ENCODE measurements around the gene SYDE2.

The SYDE2 gene

DNA sequence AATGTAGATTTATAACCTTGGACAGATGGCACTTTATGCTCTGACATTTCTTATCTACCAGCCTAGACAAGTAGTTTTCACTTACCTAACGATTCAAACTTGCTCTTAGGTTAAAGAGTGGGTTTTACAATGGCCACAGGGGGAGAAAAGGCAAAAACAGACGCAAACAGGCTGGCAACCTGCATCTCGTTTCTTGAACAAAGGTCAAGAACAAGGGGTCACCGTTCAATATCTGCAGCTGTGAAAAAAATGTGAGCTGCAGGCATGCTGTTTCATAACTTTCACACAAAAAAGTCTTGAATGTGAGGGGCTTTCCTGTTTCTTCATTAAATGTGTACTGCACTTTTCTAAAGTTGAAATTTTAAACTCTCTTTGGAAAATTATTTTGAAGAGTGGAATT, 49.4 kb downstream of the SYDE2 start:
- TF ChIP-seq TEAD4 (IDR thresholded peaks at IDR 0.05): no peak
- TF ChIP-seq TCF12 (IDR thresholded peaks at IDR 0.05; ENCODE audit: low read depth): no peak
- TF ChIP-seq YY1 (IDR thresholded peaks at IDR 0.05; ENCODE audit: low read depth): no peak
- TF ChIP-seq NFIC (IDR thresholded peaks at IDR 0.05): no peak
- no peak for TF ChIP-seq CEBPB (IDR thresholded peaks at IDR 0.05)
- no peak for TF ChIP-seq FOXM1 (IDR thresholded peaks at IDR 0.05; ENCODE audit: borderline replicate concordance, low read depth)
- no peak for TF ChIP-seq ZBTB7A (IDR thresholded peaks at IDR 0.05; ENCODE audit: low read depth)
- no peak for TF ChIP-seq CREB1 (IDR thresholded peaks at IDR 0.05; ENCODE audit: low read depth)
- TF ChIP-seq, protein P1, sequence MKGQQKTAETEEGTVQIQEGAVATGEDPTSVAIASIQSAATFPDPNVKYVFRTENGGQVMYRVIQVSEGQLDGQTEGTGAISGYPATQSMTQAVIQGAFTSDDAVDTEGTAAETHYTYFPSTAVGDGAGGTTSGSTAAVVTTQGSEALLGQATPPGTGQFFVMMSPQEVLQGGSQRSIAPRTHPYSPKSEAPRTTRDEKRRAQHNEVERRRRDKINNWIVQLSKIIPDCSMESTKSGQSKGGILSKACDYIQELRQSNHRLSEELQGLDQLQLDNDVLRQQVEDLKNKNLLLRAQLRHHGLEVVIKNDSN (IDR thresholded peaks at IDR 0.05): no peak
- no peak for TF ChIP-seq EGR1 (IDR thresholded peaks at IDR 0.05)
- TF ChIP-seq, protein P2, sequence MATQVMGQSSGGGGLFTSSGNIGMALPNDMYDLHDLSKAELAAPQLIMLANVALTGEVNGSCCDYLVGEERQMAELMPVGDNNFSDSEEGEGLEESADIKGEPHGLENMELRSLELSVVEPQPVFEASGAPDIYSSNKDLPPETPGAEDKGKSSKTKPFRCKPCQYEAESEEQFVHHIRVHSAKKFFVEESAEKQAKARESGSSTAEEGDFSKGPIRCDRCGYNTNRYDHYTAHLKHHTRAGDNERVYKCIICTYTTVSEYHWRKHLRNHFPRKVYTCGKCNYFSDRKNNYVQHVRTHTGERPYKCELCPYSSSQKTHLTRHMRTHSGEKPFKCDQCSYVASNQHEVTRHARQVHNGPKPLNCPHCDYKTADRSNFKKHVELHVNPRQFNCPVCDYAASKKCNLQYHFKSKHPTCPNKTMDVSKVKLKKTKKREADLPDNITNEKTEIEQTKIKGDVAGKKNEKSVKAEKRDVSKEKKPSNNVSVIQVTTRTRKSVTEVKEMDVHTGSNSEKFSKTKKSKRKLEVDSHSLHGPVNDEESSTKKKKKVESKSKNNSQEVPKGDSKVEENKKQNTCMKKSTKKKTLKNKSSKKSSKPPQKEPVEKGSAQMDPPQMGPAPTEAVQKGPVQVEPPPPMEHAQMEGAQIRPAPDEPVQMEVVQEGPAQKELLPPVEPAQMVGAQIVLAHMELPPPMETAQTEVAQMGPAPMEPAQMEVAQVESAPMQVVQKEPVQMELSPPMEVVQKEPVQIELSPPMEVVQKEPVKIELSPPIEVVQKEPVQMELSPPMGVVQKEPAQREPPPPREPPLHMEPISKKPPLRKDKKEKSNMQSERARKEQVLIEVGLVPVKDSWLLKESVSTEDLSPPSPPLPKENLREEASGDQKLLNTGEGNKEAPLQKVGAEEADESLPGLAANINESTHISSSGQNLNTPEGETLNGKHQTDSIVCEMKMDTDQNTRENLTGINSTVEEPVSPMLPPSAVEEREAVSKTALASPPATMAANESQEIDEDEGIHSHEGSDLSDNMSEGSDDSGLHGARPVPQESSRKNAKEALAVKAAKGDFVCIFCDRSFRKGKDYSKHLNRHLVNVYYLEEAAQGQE (IDR thresholded peaks at IDR 0.05; ENCODE audit: low read depth): no peak
- no peak for TF ChIP-seq EP300 (IDR thresholded peaks at IDR 0.05; ENCODE audit: borderline replicate concordance)
- TF ChIP-seq TAF1 (IDR thresholded peaks at IDR 0.05; ENCODE audit: low read depth): no peak
- no peak for TF ChIP-seq RAD21 (IDR thresholded peaks at IDR 0.05; ENCODE audit: low read depth)
- TF ChIP-seq, protein P3, sequence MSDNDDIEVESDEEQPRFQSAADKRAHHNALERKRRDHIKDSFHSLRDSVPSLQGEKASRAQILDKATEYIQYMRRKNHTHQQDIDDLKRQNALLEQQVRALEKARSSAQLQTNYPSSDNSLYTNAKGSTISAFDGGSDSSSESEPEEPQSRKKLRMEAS (IDR thresholded peaks at IDR 0.05): no peak

DNA sequence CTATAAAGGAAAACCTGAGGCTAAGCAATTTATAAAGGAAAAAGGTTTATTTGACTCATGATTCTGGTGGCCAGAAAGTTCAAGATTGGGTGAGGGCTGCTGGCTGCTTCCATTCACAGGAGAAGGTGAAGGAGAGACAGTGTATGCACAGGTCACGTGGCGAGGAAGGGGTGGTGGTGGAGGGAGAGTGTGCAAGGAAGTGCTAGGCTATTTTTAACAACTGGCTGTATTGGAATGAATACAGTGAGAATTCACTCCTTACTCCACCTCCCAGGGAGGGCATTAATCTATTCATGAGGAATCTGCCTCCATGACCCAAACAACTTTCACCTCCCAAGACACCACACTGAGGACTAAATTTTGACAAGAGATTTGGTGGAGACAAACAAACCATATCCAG, 51.0 kb downstream of the SYDE2 start:
- no peak for TF ChIP-seq TCF12 (IDR thresholded peaks at IDR 0.05; ENCODE audit: low read depth)
- no peak for TF ChIP-seq YY1 (IDR thresholded peaks at IDR 0.05; ENCODE audit: low read depth)
- no peak for TF ChIP-seq ZBTB7A (IDR thresholded peaks at IDR 0.05; ENCODE audit: low read depth)
- no peak for TF ChIP-seq TEAD4 (IDR thresholded peaks at IDR 0.05)
- TF ChIP-seq FOXM1 (IDR thresholded peaks at IDR 0.05; ENCODE audit: borderline replicate concordance, low read depth): no peak
- TF ChIP-seq, protein P3 (IDR thresholded peaks at IDR 0.05): no peak
- TF ChIP-seq NFIC (IDR thresholded peaks at IDR 0.05): no peak

DNA sequence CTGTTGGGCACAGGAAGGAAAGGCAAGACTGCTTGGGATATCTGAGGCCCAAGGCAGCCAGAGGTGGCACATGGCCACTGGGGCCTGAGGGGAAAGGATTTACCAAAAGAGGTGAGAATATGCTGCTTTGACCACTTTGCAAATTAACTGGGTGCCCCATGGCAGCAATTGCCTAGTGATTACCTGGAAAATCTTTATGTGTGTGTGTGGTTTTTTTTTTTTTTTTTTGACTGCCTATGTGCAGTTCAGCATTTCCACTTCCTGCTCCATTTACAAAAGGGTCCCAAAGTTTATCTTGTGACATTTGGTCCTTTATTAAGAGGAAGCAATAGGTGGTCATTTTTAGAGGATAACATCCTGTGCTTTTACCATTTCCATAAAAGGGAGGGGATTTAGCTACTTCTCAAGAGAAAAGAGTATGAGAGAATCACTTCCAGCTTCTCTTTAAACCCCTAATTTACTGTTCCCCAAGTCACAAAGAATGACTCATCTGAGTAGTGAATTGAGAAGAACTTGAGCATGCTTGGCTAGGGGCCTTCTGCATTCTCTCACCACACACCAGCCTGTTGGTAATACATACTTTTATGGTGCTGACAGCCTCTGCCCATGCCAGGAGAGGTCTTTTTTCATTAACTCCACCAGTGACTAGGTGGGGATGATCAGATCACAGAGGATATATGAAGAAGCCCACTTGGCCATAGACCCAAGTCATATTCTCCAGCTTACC, 52.1 kb downstream of the SYDE2 start:
- TF ChIP-seq CREB1 (IDR thresholded peaks at IDR 0.05; ENCODE audit: low read depth) (no peak), EP300 (IDR thresholded peaks at IDR 0.05; ENCODE audit: borderline replicate concordance) (no peak), EGR1 (IDR thresholded peaks at IDR 0.05) (no peak), RAD21 (IDR thresholded peaks at IDR 0.05; ENCODE audit: low read depth) (no peak), FOXM1 (IDR thresholded peaks at IDR 0.05; ENCODE audit: borderline replicate concordance, low read depth) (no peak), NFIC (IDR thresholded peaks at IDR 0.05) (no peak), TAF1 (IDR thresholded peaks at IDR 0.05; ENCODE audit: low read depth) (no peak), YY1 (IDR thresholded peaks at IDR 0.05; ENCODE audit: low read depth) (no peak), ZBTB7A (IDR thresholded peaks at IDR 0.05; ENCODE audit: low read depth) (no peak), TCF12 (IDR thresholded peaks at IDR 0.05; ENCODE audit: low read depth) (no peak), CEBPB (IDR thresholded peaks at IDR 0.05) (no peak), TEAD4 (IDR thresholded peaks at IDR 0.05) (no peak)
- TF ChIP-seq, protein P2 (IDR thresholded peaks at IDR 0.05; ENCODE audit: low read depth): no peak
- TF ChIP-seq, protein P1 (IDR thresholded peaks at IDR 0.05): no peak
- TF ChIP-seq, protein P3 (IDR thresholded peaks at IDR 0.05): no peak

DNA sequence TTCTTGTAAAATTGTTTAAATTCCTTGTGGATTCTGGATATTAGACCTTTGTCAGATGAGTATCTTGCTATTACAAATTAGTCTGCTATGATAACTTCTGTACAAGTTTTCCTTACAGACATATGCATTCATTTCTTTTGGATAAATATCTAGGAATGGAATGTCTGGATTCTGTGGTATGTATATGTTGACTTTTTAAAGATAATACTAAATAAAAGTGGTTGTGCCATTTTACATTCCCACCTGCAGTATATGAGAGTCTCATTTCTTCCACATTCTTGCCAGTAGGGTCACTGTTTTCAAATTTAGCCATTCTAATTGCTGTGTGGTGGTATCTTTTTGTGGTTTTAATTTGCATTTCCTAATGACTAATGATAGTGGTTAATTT, 53.9 kb downstream of the SYDE2 start:
- TF ChIP-seq CEBPB (IDR thresholded peaks at IDR 0.05) (no peak), EP300 (IDR thresholded peaks at IDR 0.05; ENCODE audit: borderline replicate concordance) (no peak), RAD21 (IDR thresholded peaks at IDR 0.05; ENCODE audit: low read depth) (no peak), TEAD4 (IDR thresholded peaks at IDR 0.05) (peak; percentile 68), FOXM1 (IDR thresholded peaks at IDR 0.05; ENCODE audit: borderline replicate concordance, low read depth) (no peak)

DNA sequence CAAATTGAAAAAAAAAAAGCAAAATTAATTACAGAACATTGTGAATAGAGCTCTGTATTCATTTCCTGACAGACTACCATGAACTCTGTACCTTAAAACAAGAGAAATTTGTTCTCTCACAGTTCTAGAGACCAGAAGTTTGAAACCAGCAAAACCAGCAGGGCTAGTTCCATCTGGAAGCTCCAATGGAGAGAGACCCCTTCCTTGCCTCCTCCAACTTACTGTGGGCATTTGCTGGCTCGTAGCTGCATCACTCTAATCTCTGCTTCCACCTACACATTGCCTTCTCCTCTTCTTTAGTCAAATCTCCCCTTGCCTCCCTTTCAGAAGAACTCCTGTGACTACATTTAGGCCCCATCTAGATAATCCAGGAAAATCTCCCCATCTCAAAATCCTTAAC, 56.5 kb downstream of the SYDE2 start:
- no peak for TF ChIP-seq CEBPB (IDR thresholded peaks at IDR 0.05)
- no peak for TF ChIP-seq TEAD4 (IDR thresholded peaks at IDR 0.05)
- TF ChIP-seq CREB1 (IDR thresholded peaks at IDR 0.05; ENCODE audit: low read depth): no peak
- no peak for TF ChIP-seq RAD21 (IDR thresholded peaks at IDR 0.05; ENCODE audit: low read depth)
- TF ChIP-seq, protein P1 (IDR thresholded peaks at IDR 0.05): no peak
- TF ChIP-seq, protein P2 (IDR thresholded peaks at IDR 0.05; ENCODE audit: low read depth): no peak
- TF ChIP-seq TCF12 (IDR thresholded peaks at IDR 0.05; ENCODE audit: low read depth): no peak
- TF ChIP-seq, protein P3 (IDR thresholded peaks at IDR 0.05): no peak
- TF ChIP-seq EGR1 (IDR thresholded peaks at IDR 0.05): no peak
- no peak for TF ChIP-seq EP300 (IDR thresholded peaks at IDR 0.05; ENCODE audit: borderline replicate concordance)
- TF ChIP-seq YY1 (IDR thresholded peaks at IDR 0.05; ENCODE audit: low read depth): no peak
- TF ChIP-seq ZBTB7A (IDR thresholded peaks at IDR 0.05; ENCODE audit: low read depth): no peak
- TF ChIP-seq NFIC (IDR thresholded peaks at IDR 0.05): no peak

All from Ishikawa (cell line).